Spleen (tissue), 11 donors: ENCODE measurements around the gene HMHB1. TPM values are rescaled to one million over a fixed set of nuclear protein-coding genes. Genes with fewer than 3 reads are reported as not detected.

Source experiments
- DNase-seq: peaks from one replicate; pipeline ENCODE4 v3.0.0-alpha.2; 2020
- H3K27ac ChIP-seq, 8 donors: fragments of 200-600 bp; sonication (generic) in 7 of 8; 1 replicate in 4 of 8; 2 replicates in 4 of 8; pipeline versions ENCODE4 v1.5.0 to v1.8.0; 2016 to 2021; ENCODE audit warnings: inconsistent platforms in 4 of 8, mild to moderate bottlenecking in 4 of 8, moderate library complexity in 1 of 8
- H3K27me3 ChIP-seq, 7 donors: fragments of 200-600 bp; sonication (generic) in 6 of 7; replicated peaks in 1 of 7; 1 replicate in 4 of 7; 2 replicates in 3 of 7; pipeline versions ENCODE4 v1.5.0 to v1.8.0; 2016 to 2021; ENCODE audit warnings: inconsistent platforms in 3 of 7, mild to moderate bottlenecking in 1 of 7
- H3K36me3 ChIP-seq, 6 donors: fragments of 200-600 bp; sonication (generic) in 5 of 6; 1 replicate in 4 of 6; 2 replicates in 2 of 6; pipeline versions ENCODE4 v1.5.0 to v1.8.0; 2016 to 2021; ENCODE audit warnings: inconsistent platforms in 2 of 6
- H3K4me1 ChIP-seq, 6 donors: fragments of 200-600 bp; sonication (generic) in 5 of 6; 1 replicate in 3 of 6; 2 replicates in 3 of 6; pipeline versions ENCODE4 v1.5.0 to v1.8.0; 2016 to 2021; ENCODE audit warnings: inconsistent platforms in 3 of 6
- H3K4me3 ChIP-seq, 8 donors: fragments of 200-600 bp; sonication (generic) in 7 of 8; 1 replicate in 4 of 8; 2 replicates in 4 of 8; pipeline versions ENCODE4 v1.5.0 to v1.8.0; 2016 to 2021; ENCODE audit warnings: inconsistent platforms in 4 of 8, mild to moderate bottlenecking in 4 of 8, moderate library complexity in 2 of 8
- H3K9me3 ChIP-seq, 8 donors: fragments of 200-600 bp; sonication (generic) in 7 of 8; 1 replicate in 4 of 8; 2 replicates in 4 of 8; pipeline versions ENCODE4 v1.5.0 to v1.8.0; 2016 to 2021; ENCODE audit warnings: inconsistent platforms in 4 of 8
- CTCF ChIP-seq, 11 experiments: fragments of 200-600 bp in 7 of 11; fragments of 450-650 bp in 4 of 11; sonication (generic) in 4 of 11; IDR thresholded peaks in 8 of 11; conservative IDR thresholded peaks in 3 of 11; 1 replicate in 7 of 11; 2 replicates in 4 of 11; pipeline versions ENCODE4 v1.4.0 to v1.8.0; 2016 to 2021; ENCODE audit warnings: antibody characterized with exemption in 11 of 11, inconsistent platforms in 4 of 11, mild to moderate bottlenecking in 1 of 11
- POLR2A ChIP-seq, 3 donors: fragments of 450-650 bp; IDR thresholded peaks; one replicate each; pipeline ENCODE4 v1.5.1; 2017; ENCODE audit warnings: antibody characterized with exemption in 3 of 3, mild to moderate bottlenecking in 1 of 3
- POLR2AphosphoS5 ChIP-seq, 3 donors: sonication (generic); formaldehyde crosslinking; IDR thresholded peaks; one replicate each; pipeline ENCODE4 v1.5.1; 2017; ENCODE audit warnings: antibody characterized with exemption in 3 of 3
- WGBS, 5 donors: extraction: QIAGEN DNeasy Blood & Tissue Kit in 3 of 5; methylation state at CpG; one replicate each; pipeline versions ENCODE4 v1.1.5 to v1.1.7; 2013 to 2018; 5-methylcytosine and 5-hydroxymethylcytosine counted together
- intact Hi-C: fragments of 100-400 bp; cut with DNase I; formaldehyde crosslinking; loops from one replicate; pipeline ENCODE4 v1.15.0; 2023; ENCODE audit warnings: low total_unique reads
- polyA plus RNA-seq, 3 donors: library from polyadenylated mRNA; stranded (reverse); fragments of 200-250 nt; gene quantifications; one replicate each; pipeline ENCODE4 v1.2.1, GENCODE V29; 2013
- total RNA-seq, 7 donors: library from RNA; depleted of rRNA in 3 of 7; stranded (reverse); fragments of >200 nt in 3 of 7; fragmentation: NEBNext Ultra II Directional in 4 of 7; extraction: Animal tissue kit (Norgen Biotek cat#: 25700) in 4 of 7; gene quantifications; one replicate each; pipeline versions ENCODE4 v1.1.0 to v1.2.1, GENCODE V29; 2016 to 2021
- donor health status: healthy with polysubstance abuse.
- donor health status: DM: no; HTN: no; CAD: no; lungs with moderate emphysema.
- donor health status: DM: no; HTN: no; CAD: no.
- donor health status: Bipolar disorder and iron deficiency.
- donor health status: healthy.
- donor health status: DM: no; HTN: no; CAD: no.
- donor health status: DM: yes; HTN: yes; CAD: no.

HMHB1 gene
- total and polyA plus RNA-seq, 10 donors, result 0.94 TPM; not detected in 9

GRCh38 chr5:143770450-143770849, 41.5 kb upstream of the HMHB1 start:
- no peak for DNase-seq
- Histone ChIP-seq H3K27ac (no peak overlapping the region), H3K4me3 (no peak overlapping the region), H3K9me3 (no peaks in the 10 kb centered on the region), H3K36me3 (no peaks in the 10 kb centered on the region), H3K27me3 (no peaks in the 10 kb centered on the region), H3K4me1 (no peaks in the 10 kb centered on the region)
- WGBS, 5 donors, result 90 to 94% (median 90%) methylated on average over 3 of the region's 3 CpGs
- no peak for TF ChIP-seq POLR2A (IDR thresholded peaks at IDR 0.05)
- TF ChIP-seq CTCF (IDR thresholded peaks at IDR 0.05 in 8 of 11, conservative IDR thresholded peaks at IDR 0.05 in 3 of 11), result no peak
- TF ChIP-seq POLR2AphosphoS5 (IDR thresholded peaks at IDR 0.05), result no peak
- intact Hi-C loops, result no loop called here

GRCh38 chr5:143771189-143771588, 40.8 kb upstream of the HMHB1 start:
- Histone ChIP-seq H3K4me3 (no peak overlapping the region), H3K27me3 (no peaks in the 10 kb centered on the region), H3K27ac (no peak overlapping the region), H3K9me3 (no peaks in the 10 kb centered on the region), H3K4me1 (no peaks in the 10 kb centered on the region), H3K36me3 (no peaks in the 10 kb centered on the region)
- intact Hi-C loops, result no loop called here
- TF ChIP-seq CTCF (IDR thresholded peaks at IDR 0.05 in 8 of 11, conservative IDR thresholded peaks at IDR 0.05 in 3 of 11) (no peak), POLR2AphosphoS5 (IDR thresholded peaks at IDR 0.05) (no peak), POLR2A (IDR thresholded peaks at IDR 0.05) (no peak)
- WGBS, 5 donors, result 67 to 87% (median 81%) methylated on average over 4 of the region's 4 CpGs
- DNase-seq, result no peak

GRCh38 chr5:143771602-143772001, 40.4 kb upstream of the HMHB1 start:
- TF ChIP-seq POLR2A (IDR thresholded peaks at IDR 0.05), result no peak
- TF ChIP-seq POLR2AphosphoS5 (IDR thresholded peaks at IDR 0.05), result no peak
- no peak for TF ChIP-seq CTCF (IDR thresholded peaks at IDR 0.05 in 8 of 11, conservative IDR thresholded peaks at IDR 0.05 in 3 of 11)
- Histone ChIP-seq H3K9me3 (no peaks in the 10 kb centered on the region), H3K4me3 (no peak overlapping the region), H3K4me1 (no peaks in the 10 kb centered on the region), H3K27me3 (no peaks in the 10 kb centered on the region), H3K27ac (no peak overlapping the region), H3K36me3 (no peaks in the 10 kb centered on the region)
- DNase-seq, result no peak
- 49 to 71% (median 65%) methylated on average over 2 of the region's 2 CpGs for WGBS, 5 donors
- intact Hi-C loops, result no loop called here

GRCh38 chr5:143772621-143773020, 39.3 kb upstream of the HMHB1 start:
- Histone ChIP-seq H3K27me3 (no peaks in the 10 kb centered on the region), H3K4me1 (no peaks in the 10 kb centered on the region), H3K36me3 (no peaks in the 10 kb centered on the region), H3K27ac (no peak overlapping the region), H3K9me3 (no peaks in the 10 kb centered on the region), H3K4me3 (no peak overlapping the region)
- TF ChIP-seq POLR2AphosphoS5 (IDR thresholded peaks at IDR 0.05) (no peak), POLR2A (IDR thresholded peaks at IDR 0.05) (no peak), CTCF (IDR thresholded peaks at IDR 0.05 in 8 of 11, conservative IDR thresholded peaks at IDR 0.05 in 3 of 11) (no peak)
- intact Hi-C loops, result no loop called here
- WGBS, 5 donors, result 64 to 86% (median 74%) methylated on average over 1 of the region's 1 CpG
- no peak for DNase-seq
